ENCODE measurements around the gene CPT1C.

DNA sequence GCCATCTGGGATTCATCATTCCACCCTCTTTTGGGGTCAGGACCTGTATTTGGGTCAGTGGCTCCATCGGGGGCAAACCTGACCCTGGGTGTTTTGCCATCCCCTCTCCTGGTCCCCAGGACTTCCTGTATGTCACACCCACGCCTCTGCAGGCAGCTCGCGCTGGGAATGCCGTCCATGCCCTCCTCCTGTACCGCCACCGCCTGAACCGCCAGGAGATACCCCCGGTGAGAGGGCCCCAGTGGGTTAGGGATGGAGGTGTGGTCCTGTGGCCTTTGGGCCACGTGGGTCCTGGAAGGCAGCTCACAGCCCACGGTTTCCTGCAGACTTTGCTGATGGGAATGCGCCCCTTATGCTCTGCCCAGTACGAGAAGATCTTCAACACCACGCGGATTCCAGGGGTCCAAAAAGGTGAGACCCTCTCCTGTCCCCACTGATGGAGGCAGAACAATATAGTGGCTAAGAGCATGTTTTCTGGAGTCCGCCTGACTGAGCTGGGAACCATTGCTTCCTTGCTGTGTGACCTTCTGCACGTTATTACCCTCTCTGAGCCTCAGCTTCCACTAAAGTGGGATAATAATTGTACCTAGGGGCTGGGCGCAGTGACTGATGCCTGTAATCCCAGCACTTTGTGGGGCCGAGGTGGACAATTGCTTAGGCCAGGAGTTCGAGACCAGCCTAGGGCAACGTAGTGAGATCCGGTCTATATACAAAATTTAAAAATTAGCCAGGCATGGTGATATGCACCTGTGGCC lies 14.1 kb downstream of the CPT1C start:
- TF ChIP-seq, protein P1, sequence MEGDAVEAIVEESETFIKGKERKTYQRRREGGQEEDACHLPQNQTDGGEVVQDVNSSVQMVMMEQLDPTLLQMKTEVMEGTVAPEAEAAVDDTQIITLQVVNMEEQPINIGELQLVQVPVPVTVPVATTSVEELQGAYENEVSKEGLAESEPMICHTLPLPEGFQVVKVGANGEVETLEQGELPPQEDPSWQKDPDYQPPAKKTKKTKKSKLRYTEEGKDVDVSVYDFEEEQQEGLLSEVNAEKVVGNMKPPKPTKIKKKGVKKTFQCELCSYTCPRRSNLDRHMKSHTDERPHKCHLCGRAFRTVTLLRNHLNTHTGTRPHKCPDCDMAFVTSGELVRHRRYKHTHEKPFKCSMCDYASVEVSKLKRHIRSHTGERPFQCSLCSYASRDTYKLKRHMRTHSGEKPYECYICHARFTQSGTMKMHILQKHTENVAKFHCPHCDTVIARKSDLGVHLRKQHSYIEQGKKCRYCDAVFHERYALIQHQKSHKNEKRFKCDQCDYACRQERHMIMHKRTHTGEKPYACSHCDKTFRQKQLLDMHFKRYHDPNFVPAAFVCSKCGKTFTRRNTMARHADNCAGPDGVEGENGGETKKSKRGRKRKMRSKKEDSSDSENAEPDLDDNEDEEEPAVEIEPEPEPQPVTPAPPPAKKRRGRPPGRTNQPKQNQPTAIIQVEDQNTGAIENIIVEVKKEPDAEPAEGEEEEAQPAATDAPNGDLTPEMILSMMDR (IDR thresholded peaks at IDR 0.05), result no peak
- no peak for TF ChIP-seq EP300 (IDR thresholded peaks at IDR 0.05)
- TF ChIP-seq POLR2A (IDR thresholded peaks at IDR 0.05), result no peak

All from tibial nerve (tissue), 4 donors.